C4-2B (cell line): ENCODE results near the gene TH.

ENCODE experiments used
- CTCF ChIP-seq: fragments of 450-650 bp; conservative IDR thresholded peaks from 2 replicates; pipeline ENCODE4 v1.5.1; 2017; ENCODE audit warnings: mild to moderate bottlenecking
- ZFX ChIP-seq: fragments of 450-650 bp; IDR thresholded peaks from 2 replicates; pipeline ENCODE4 v1.6.1; 2017

- no peak for TF ChIP-seq CTCF
- no peak for TF ChIP-seq ZFX
Measured at GRCh38 chr11:2197771-2198520, 26.3 kb upstream of the TH start.
